K562 (cell line): ENCODE data around the gene CAV1. TPM values are rescaled to one million over a fixed set of nuclear protein-coding genes. Genes with fewer than 3 reads are reported as not detected.

Source experiments
- ATAC-seq: fragments of 200-7000 bp; cut with Tn5 transposase; 3 replicates; pipeline ENCODE4 v1.9.1; 2020; ENCODE audit warnings: moderate library complexity
- BruUV-seq: library from RNA; stranded (reverse); fragments of 400-500 nt; replicated peaks from 2 replicates; lab custom pipeline; 2021; lab: Mats Ljungman, UMichigan
- CTCF ChIA-PET: fragments of 300-600 bp; formaldehyde crosslinking; extraction: SDS; loops from one replicate; lab custom pipeline; 2021; ENCODE audit warnings: low intra/inter-chr PET ratio; lab: Yijun Ruan, JAX
- POLR2A ChIA-PET: fragments of 300-600, 350-650 bp; sonication (Branson Sonifier 250); formaldehyde crosslinking; extraction: SDS; loops from one replicate; lab custom pipeline; 2021; ENCODE audit warnings: antibody characterized with exemption, inconsistent platforms; lab: Yijun Ruan, JAX
- DNase-seq, 4 experiments: peaks; one replicate each; pipeline versions ENCODE4 v3.0.0 to v3.0.0-alpha.2; 2011 to 2018; ENCODE audit warnings: low spot score in 3 of 4, mixed read lengths in 3 of 4; ENCODE audit errors: extremely low read depth in 1 of 4
- FAIRE-seq: peaks from 2 replicates; lab custom pipeline; 2011; peaks lifted over from hg19 to GRCh38; lab: Jason Lieb, UNC
- H2AFZ ChIP-seq: 2 replicates; pipeline ENCODE4 v1.6.0; 2011; ENCODE audit warnings: low read depth, low read length, control low read depth, inconsistent platforms
- H3K27ac ChIP-seq: fragments of 200-600 bp; 3 replicates; pipeline ENCODE4 v1.8.0; 2011; ENCODE audit warnings: low read depth, mild to moderate bottlenecking, control low read depth, inconsistent platforms, low read length, moderate library complexity, mixed read lengths; ENCODE audit errors: extremely low read depth
- H3K27me3 ChIP-seq, 2 experiments: fragments of 300-600 bp in 1 of 2; 2 replicates in 1 of 2; 3 replicates in 1 of 2; pipeline versions ENCODE4 v1.6.0 to v1.8.0; 2011; ENCODE audit warnings: inconsistent platforms in 2 of 2, low read length in 2 of 2, mild to moderate bottlenecking in 1 of 2, mixed read lengths in 1 of 2, moderate library complexity in 1 of 2; ENCODE audit not compliant: control insufficient read depth in 2 of 2, insufficient read depth in 2 of 2
- H3K36me3 ChIP-seq: fragments of 300-600 bp; 3 replicates; pipeline ENCODE4 v1.8.0; 2011; ENCODE audit warnings: mild to moderate bottlenecking, low read length, inconsistent platforms; ENCODE audit not compliant: control insufficient read depth, insufficient read depth
- H3K4me1 ChIP-seq, 2 experiments: fragments of 200-600 bp in 1 of 2; replicated peaks in 1 of 2; 2 replicates in 1 of 2; 3 replicates in 1 of 2; pipeline versions ENCODE4 v1.5.1 to v1.8.0; 2011; ENCODE audit warnings: inconsistent platforms in 2 of 2, low read length in 2 of 2, mild to moderate bottlenecking in 1 of 2, mixed read lengths in 1 of 2, moderate library complexity in 1 of 2; ENCODE audit not compliant: control insufficient read depth in 2 of 2, insufficient read depth in 2 of 2
- H3K4me2 ChIP-seq: 2 replicates; pipeline ENCODE4 v1.6.1; 2011; ENCODE audit warnings: low read length, control low read depth, inconsistent platforms, mixed read lengths; ENCODE audit not compliant: insufficient read depth
- H3K4me3 ChIP-seq: fragments of 200-600 bp; sonication (generic), shearing (Covaris generic); 2 replicates; pipeline ENCODE4 v1.5.1; 2016; ENCODE audit warnings: control low read depth, inconsistent platforms
- H3K79me2 ChIP-seq: fragments of 200-600 bp; 3 replicates; pipeline ENCODE4 v1.8.0; 2011; ENCODE audit warnings: low read length, inconsistent platforms; ENCODE audit not compliant: control insufficient read depth, insufficient read depth
- H3K9ac ChIP-seq, 2 experiments: 2 replicates each; pipeline versions ENCODE4 v1.6.0 to v1.6.1; 2011; ENCODE audit warnings: low read depth in 2 of 2, low read length in 2 of 2, control low read depth in 1 of 2, inconsistent platforms in 1 of 2, mild to moderate bottlenecking in 1 of 2, mixed read lengths in 1 of 2; ENCODE audit not compliant: insufficient read depth in 1 of 2
- H3K9me1 ChIP-seq: one replicate; pipeline ENCODE4 v1.6.0; 2011; ENCODE audit warnings: inconsistent platforms, mild to moderate bottlenecking, low read length, moderate library complexity; ENCODE audit not compliant: control insufficient read depth, insufficient read depth
- H3K9me3 ChIP-seq: replicated peaks from 2 replicates; pipeline ENCODE4 v1.5.1; 2011; ENCODE audit warnings: low read depth, low read length, inconsistent platforms; ENCODE audit not compliant: control insufficient read depth, insufficient read depth
- H4K20me1 ChIP-seq: replicated peaks from 2 replicates; pipeline ENCODE4 v1.6.1; 2011; ENCODE audit warnings: low read length, inconsistent platforms, mixed read lengths; ENCODE audit not compliant: control insufficient read depth, insufficient read depth
- CREM ChIP-seq: IDR thresholded peaks from 2 replicates; pipeline ENCODE4 v1.6.1; 2014; ENCODE audit warnings: antibody characterized with exemption, low read depth
- FOXJ3 ChIP-seq: sonication (generic); formaldehyde crosslinking; IDR thresholded peaks from 2 replicates; pipeline ENCODE4 v1.4.0; 2020; ENCODE audit warnings: mild to moderate bottlenecking, missing genetic modification reagents
- GTF2A2 ChIP-seq: IDR thresholded peaks from 2 replicates; pipeline ENCODE4 v1.6.1; 2016; ENCODE audit warnings: mild to moderate bottlenecking, missing genetic modification characterization, missing compliant biosample characterization
- HES1 ChIP-seq: fragments of 450-650 bp; IDR thresholded peaks from 2 replicates; pipeline ENCODE4 v1.6.1; 2016; ENCODE audit warnings: low read depth, mild to moderate bottlenecking, moderate library complexity
- KAT2B ChIP-seq: IDR thresholded peaks from one replicate; pipeline ENCODE4 v1.6.1; 2012; ENCODE audit warnings: low read depth, mild to moderate bottlenecking, control low read depth, inconsistent platforms, low read length, moderate library complexity
- NR2C1 ChIP-seq, 2 experiments: fragments of 450-650 bp; IDR thresholded peaks; 2 replicates each; pipeline ENCODE4 v1.6.1; 2017; ENCODE audit warnings: mild to moderate bottlenecking in 2 of 2, antibody characterized with exemption in 1 of 2, inconsistent platforms in 1 of 2, missing compliant biosample characterization in 1 of 2, missing genetic modification characterization in 1 of 2
- OTX1 ChIP-seq: fragments of 450-650 bp; formaldehyde crosslinking; IDR thresholded peaks from 2 replicates; pipeline ENCODE4 v1.4.0; 2022; ENCODE audit warnings: mild to moderate bottlenecking
- PATZ1 ChIP-seq: fragments of 250-450 bp; sonication (Bioruptor Pico); IDR thresholded peaks from 2 replicates; pipeline ENCODE4 v1.5.0; 2020; ENCODE audit warnings: mild to moderate bottlenecking, borderline replicate concordance
- PHF21A ChIP-seq: fragments of 450-650 bp; IDR thresholded peaks from 2 replicates; pipeline ENCODE4 v1.6.1; 2017; ENCODE audit warnings: low read depth, borderline replicate concordance
- SAFB ChIP-seq: fragments of 200-400 bp; formaldehyde crosslinking; IDR thresholded peaks from 2 replicates; pipeline ENCODE4 v1.6.1; 2017; ENCODE audit warnings: low read depth, low read length, borderline replicate concordance
- ZBTB9 ChIP-seq: fragments of 450-650 bp; formaldehyde crosslinking; IDR thresholded peaks from 2 replicates; pipeline ENCODE4 v1.4.0; 2020; ENCODE audit warnings: mild to moderate bottlenecking, moderate library complexity
- ZFP91 ChIP-seq: sonication (generic); formaldehyde crosslinking; IDR thresholded peaks from 2 replicates; pipeline ENCODE4 v1.8.0; 2022; ENCODE audit warnings: mild to moderate bottlenecking, missing genetic modification reagents
- ZNF449 ChIP-seq: fragments of 250-450 bp; sonication (Bioruptor Pico); IDR thresholded peaks from 2 replicates; pipeline ENCODE4 v1.8.0; 2022; ENCODE audit warnings: moderate library complexity, mild to moderate bottlenecking, inconsistent platforms
- WGBS: fragments of 100-300 bp; shearing (Covaris generic); methylation state at CpG from one replicate; pipeline ENCODE4 v1.1.6; 2016; ENCODE audit warnings: low coverage, mixed read lengths; ENCODE audit not compliant: insufficient coverage; ENCODE audit errors: missing lambda C conversion rate; 5-methylcytosine and 5-hydroxymethylcytosine counted together
- in situ Hi-C: fragments of 300-500 bp; cut with MboI; formaldehyde crosslinking; loops from 4 replicates; pipeline ENCODE4 v1.15.0; 2018; ENCODE audit warnings: inconsistent platforms, mixed read lengths
- intact Hi-C: fragments of 100-400 bp; cut with micrococcal nuclease; formaldehyde crosslinking; loops from 2 replicates; pipeline ENCODE4 v1.14.2; 2022
- polyA plus RNA-seq, 8 experiments: library from polyadenylated mRNA; depleted of rRNA in 4 of 8; stranded (reverse) in 5 of 8; unstranded in 3 of 8; fragments of >200 nt; fragmentation: Nextera tagmentation in 2 of 8; fragmentation: Illumina TruSeq in 1 of 8; extraction: Ambion mirVana in 2 of 8; extraction: Trizol in 1 of 8; gene quantifications; 2 replicates each; pipeline versions ENCODE4 v1.2.1 to v1.2.3, GENCODE V29; 2011 to 2014; ENCODE audit warnings: inconsistent platforms in 1 of 8, missing spikeins in 1 of 8
- total RNA-seq, 7 experiments: library from RNA; depleted of rRNA in 6 of 7; stranded (reverse); fragments of >200 nt in 6 of 7; fragmentation: Illumina TruSeq in 2 of 7; extraction: Trizol in 2 of 7; gene quantifications; 2 replicates each; pipeline versions ENCODE4 v1.2.1 to v1.2.3, GENCODE V29; 2011 to 2021; ENCODE audit warnings: low replicate concordance in 1 of 7

The CAV1 gene
- total and polyA plus RNA-seq, 9 of the 15 experiments (the other 6 are each of a cell fraction or from before 2014, with no cell fraction given): 0.08 to 1.5 (median 0.63) TPM

- Histone ChIP-seq H3K9me3 (no peaks in the 10 kb centered on the region), H3K4me3 (no peak overlapping the region), H4K20me1 (no peaks in the 10 kb centered on the region), H2AFZ (no peak overlapping the region), H3K27me3 (peaks cover 0 to 3% of the 10 kb centered on the region in 2 experiments; a peak in 1 of 5 replicates), H3K79me2 (no peaks in the 10 kb centered on the region), H3K4me1 (no peaks in the 10 kb centered on the region), H3K36me3 (no peaks in the 10 kb centered on the region), H3K9ac (no peak overlapping the region), H3K4me2 (no peak overlapping the region), H3K27ac (no peak overlapping the region), H3K9me1 (no peaks in the 10 kb centered on the region)
- FAIRE-seq (no peak), DNase-seq (no peak), ATAC-seq (no peak)
- in situ Hi-C loops: loop anchor here (5.0 kb wide), 2 partner anchors 315 to 400 kb away; no protein-coding TSS in a partner anchor
- BruUV-seq: no TSS peak
- ChIA-PET CTCF (no interaction called here), POLR2A (interaction anchor here (1.6 kb wide), 1 partner anchor 17 kb away, joined by 5 read pairs; no protein-coding TSS in a partner anchor)
- intact Hi-C loops: no loop called here
- TF ChIP-seq OTX1 (CRISPR knock-in tag) (no peak), ZNF449 (no peak), NR2C1 (IDR thresholded peaks at IDR 0.05) (no peak), NR2C1 (tag; IDR thresholded peaks at IDR 0.05) (no peak), GTF2A2 (tag) (no peak), HES1 (no peak), PATZ1 (CRISPR knock-in tag) (no peak), ZBTB9 (no peak), SAFB (no peak), FOXJ3 (CRISPR knock-in tag) (no peak), PHF21A (no peak), ZFP91 (CRISPR knock-in tag) (no peak), CREM (no peak), KAT2B (no peak)
- WGBS: 1% methylated on average over 6 of the region's 6 CpGs
These were observed 52.6 kb downstream of the CAV1 start for GRCh38 chr7:116577320-116577871.
